GM19328 (cell line): Measurements from ENCODE around the gene MRPL3.

ENCODE experiments used
- ATAC-seq: cut with Tn5 transposase; IDR thresholded peaks from one replicate; pipeline ENCODE4 v1.9.1; 2021; ENCODE audit warnings: mild to moderate bottlenecking, moderate library complexity; ENCODE audit not compliant: unreplicated experiment

MRPL3 gene

DNA sequence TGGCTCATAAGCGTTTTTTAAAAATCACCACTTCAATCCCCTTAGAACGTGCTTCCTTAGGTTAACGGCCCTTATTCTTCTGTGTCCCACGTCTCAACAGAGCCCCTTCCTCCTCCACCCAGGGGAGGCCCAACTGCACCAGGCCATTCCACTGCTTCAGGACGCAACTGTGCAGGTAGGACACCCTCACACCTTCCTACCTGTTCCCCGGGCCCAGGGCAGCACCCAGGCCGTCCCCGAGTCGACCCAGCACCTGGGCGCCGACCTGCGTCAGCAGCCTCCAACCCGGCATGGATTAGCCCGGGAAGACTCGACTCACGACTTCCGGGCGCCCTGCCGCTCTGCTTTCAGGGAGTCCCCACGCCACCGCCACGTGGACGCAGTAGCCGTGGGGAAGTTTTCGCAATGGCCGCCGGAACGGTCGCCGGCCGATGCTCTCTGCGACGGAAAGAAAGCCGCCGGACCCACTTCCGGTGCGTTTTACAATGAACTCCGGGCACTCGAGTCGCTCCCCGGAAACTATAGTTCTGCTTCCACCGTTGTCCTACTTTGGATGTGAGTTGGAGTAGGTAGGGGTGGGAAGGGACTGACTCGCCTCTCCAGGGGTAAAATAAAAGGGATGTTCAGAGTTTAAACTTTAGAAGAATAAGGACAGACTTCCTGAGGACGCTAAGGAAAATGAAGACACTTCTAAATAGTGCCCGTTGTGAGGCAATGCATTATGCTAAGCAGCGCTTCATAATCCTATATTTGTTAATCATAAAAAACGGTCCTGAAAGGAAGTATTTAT is at the start of gene MRPL3:
Gene MRPL3 (minus strand): TSS at position 442 of the 790 bp plus-strand sequence. CDS start 150 bp downstream, at position 292.
- ATAC-seq, result peak; percentile 96

DNA sequence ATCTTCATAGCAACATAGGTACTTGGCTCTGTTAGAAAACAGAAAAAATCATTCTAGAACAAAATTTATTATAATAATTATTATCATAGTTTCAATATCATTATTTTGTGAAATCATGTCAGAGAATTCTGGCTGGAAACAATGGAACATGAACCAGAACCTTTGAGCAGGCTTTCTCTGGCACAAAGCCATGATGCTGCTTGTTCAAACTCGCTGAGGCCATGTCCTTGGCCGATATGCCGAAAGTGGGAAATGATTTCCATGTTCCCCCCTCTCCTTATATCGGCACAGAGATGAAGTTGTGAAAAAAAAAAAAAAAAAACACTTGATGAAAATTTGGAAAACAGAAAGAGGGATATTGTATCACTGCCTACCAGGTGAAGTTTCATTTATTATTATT is 49.0 kb upstream of the MRPL3 start:
- ATAC-seq, result no peak

DNA sequence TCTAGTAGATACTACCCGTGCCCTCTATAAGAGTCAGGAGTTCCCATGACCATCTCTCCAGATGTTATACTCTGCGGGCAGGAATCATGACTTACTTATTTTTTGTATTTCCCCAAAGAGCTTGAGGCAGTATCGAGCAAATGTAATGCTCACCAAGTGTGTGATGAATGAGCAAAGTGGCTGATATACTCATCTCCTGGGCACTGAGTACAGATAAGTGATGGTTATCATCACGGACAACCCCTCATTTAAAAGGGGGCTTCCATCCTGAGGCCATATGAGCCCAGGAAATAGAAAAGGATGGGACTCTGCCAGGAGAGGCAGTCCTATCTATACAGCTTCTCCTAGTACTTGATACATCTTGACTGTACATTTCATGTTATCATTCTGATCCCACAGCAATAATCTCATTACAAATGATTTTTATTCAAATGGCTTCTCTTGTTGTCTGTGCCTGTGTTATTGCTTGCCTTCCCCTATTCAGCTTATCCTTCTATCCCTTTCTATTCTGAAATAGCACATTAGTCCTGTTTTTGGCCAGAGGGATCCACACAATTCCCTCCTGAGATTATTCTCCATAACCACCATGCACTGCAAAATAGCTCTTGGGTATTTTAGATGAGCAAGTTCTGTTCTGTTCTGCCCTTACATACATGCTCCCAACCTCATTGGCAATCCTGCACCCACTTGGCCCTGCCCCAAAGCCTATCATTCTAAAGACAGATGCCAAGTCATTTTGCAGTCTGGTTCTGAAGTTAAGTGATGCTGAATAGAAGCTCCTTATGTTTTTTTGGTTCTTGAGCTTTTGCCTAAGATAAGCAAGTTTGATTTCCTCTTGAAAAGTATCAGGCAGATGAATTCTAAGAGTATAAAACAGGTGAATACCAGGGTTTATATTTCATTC is 48.0 kb upstream of the MRPL3 start:
- no peak for ATAC-seq

DNA sequence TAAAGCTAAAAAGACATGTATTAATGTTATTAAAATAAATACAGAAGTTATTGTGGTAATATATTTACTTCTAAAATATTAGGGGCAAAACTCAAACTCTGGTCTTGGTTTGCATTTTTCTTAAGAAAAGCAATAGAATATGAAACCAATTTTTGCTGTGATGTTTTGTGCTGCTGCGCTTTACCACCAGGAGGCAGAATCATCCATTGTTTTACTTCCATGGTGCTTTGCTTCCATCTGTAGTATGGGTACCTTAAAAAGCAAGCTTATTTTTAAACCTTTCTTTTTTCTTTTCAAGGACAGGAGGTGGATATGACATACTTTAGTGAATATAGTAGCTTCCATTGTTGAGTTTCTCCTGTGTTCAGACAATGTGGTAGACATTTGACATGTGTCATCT is 46.6 kb upstream of the MRPL3 start:
- no peak for ATAC-seq

DNA sequence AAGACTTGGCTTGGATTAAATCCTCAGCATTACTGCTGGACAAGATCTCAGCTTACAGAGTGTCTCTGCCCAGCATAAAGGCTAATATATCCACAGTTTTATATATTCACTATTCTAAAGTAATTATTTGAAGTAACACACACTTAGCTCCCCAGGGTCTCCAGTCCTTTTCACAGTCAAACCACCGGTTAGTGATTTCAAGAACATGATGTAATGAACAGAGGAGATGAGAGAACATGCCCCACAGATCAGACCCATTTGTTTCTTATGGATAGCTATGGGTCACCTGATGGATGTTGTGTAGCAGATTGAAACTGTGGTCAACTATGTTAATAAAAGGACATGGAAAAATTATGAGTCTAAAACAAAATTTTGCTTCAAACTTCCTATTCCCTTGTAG is 44.8 kb upstream of the MRPL3 start:
- ATAC-seq, result no peak

DNA sequence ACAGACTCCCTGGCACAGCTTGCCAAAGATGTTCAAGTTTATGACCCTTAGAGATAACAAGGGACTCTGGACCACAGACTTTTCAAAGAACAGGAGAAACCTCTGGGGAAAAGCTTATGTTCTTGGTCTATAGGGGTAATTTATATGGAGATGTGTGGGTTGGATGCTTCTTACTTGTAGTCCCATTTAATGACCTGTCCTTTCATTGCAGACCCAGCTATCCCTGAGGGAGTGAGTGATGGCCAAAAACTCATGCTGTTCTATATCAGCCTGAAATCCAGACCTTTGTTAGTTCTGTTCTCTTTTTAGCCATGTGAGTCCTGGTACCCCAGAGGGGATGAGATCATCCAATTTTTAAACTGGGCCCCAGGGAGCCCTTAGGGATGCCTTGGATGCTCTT is 43.7 kb upstream of the MRPL3 start:
- no peak for ATAC-seq

DNA sequence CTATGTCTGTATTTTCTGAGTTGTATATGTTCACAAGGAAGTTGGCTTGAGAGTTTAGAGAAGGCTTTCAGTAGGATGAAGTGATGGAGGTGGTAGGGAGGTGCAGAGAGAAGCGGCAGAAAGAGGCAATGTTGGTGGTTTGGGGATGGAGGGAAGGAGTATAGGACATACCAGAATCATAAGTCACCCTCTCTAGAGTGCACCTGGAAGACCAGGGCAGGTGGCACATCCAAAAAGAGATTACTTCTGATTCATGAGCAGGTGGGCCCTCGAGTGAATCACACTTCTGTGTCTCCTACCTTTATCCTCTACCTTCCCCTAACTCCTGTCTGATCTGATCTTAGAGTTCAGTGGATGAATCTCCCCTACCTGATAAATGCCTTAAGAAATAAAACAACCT is 41.8 kb upstream of the MRPL3 start:
- no peak for ATAC-seq

DNA sequence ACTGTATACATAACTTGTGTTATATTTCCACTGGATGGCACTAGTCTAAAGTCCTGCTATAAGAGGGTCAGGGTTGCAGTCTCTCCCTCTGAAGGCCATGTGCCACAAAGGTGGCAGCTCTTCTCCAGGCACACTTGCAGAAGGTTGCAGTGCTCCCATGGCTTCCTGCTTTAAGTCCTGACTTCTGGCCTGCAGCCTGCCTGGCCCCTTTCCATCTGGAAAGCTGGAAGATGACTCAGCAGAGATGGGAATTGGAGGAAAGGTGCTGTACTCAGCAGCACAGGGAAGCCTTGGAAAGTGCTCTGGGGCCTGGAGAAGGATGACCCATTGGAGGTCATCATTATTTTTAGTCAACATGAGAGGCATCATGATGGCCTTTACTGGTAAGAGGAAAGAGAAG is 40.9 kb upstream of the MRPL3 start:
- ATAC-seq, result no peak

DNA sequence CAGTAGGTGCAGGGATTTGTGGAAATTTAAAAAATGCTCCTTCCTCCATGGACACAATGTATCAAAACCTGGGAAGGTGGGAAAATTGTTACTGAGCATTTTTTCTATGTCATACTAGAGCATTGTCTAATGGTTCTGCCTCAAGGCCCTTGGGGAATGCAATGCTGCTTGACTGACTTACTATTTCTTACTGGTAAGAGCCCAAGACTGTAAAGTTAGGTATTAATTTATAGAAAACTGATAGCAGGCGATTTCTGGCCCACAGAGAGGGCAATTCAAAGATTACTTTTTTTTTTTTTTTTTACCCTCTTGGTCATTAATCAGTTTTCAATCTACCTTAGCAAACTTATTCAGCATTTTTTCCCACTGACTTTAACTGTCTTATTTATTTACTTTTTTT is 38.5 kb upstream of the MRPL3 start:
- no peak for ATAC-seq

DNA sequence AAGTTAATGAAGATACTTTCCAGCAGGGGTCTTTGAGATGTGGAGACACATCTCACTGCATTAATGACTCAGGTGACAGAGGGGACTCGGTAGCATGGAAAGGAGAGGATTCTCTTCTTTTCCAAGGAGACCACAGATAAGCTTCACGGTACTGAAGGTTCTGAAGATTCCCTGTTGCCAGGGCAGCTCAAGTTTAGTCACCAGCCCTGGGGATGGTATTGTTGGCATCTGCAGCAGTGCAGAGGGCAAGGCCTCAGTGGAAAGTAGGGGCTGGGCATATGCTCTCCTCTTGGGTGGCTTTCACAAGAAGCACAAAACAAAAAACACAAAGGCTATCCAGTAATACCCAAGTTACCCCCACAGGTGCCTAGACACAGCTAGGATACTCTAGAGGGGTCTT is 38.0 kb upstream of the MRPL3 start:
- ATAC-seq, result no peak

DNA sequence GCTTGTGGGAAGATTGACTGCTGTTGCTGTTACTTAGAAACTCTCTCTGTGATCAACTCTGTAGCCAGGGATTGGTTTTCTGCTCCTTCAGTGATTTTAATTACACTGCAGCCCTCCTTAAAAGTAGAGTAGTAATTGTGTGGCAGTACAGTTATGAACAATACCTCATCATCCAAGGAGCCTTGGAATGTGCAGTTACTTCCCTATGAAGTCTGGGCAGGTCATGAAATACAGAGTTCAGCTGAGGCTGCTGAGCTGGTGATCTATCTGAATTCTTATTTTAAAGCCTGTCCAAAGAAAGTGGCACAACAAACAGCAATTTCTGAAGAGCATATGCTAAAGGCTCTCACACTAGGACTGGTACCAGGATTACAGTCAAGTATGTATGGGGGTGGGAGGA is 37.4 kb upstream of the MRPL3 start:
- no peak for ATAC-seq

DNA sequence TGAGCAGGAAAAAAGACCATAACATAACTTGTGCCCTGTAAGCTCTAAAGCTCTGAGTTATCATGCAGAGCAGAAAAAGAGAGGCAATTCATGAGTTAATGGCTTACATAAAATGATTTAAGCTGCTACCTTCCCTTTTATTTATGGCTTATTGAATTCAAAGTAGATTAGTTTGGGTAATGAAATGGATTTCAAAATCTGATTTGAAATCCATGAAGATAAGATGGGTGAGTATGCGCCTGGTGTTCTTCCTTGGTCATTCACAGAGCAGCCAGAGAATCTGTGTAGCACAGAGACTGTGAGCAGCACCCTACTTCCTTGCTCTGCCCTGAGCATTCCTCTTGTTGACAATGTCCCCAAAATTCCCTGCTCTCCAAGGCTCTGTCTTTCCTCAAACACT is 36.2 kb upstream of the MRPL3 start:
- no peak for ATAC-seq

DNA sequence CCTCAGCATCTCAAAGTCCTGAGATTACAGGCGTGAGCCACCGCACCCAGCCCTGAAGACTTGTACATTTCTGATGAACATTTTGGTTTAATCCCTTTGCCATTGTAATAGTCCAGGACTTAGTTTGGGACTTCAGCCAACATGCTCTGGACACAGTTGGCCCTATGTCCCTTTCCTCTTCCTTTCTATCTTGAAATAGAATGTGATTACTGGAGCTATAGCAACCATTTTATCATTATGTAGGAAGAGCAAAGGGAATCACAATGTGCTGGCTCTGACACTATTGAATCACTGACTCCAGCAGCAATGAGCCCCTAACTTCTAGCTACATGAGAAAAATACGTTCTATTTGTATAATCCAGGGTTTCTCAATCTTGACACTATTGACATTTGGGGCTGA is 34.8 kb upstream of the MRPL3 start:
- no peak for ATAC-seq

DNA sequence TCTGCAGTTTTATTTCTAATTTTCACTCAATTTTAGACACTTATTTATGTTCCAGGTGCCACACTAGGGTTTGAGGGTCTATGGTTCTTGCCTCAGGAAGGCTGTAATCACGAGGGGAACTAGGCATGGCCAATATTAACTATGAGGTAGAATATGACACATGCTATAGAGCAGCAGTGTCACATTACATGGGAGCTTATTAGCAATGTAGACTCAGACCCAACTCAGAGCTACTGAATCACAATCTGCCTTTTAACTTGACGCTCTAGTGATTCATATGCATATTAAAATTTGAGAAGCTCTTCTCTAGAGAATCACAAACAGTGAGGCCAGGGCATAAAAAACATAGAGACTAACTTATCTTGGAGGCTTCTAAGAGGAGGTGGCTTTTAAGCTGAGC is 32.8 kb upstream of the MRPL3 start:
- ATAC-seq, result no peak

DNA sequence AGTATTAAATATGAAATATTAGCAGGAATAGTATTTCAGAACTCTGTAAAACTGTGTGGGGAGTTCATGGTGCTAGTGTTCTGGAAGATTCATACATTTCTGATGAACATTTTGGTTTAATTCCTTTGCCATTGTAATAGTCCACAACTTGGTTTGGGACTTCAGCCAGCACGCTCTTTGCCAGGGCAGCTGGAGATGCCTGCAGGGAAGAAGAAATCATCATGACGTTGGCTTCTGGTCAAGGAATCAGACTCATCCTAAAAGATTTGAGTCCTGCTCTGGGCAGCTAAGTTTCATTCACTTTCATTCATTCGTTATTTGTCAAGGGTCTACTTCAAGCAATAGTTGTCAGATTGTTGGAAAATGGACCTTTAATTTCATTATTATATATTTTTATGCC is 32.4 kb upstream of the MRPL3 start:
- ATAC-seq, result no peak

DNA sequence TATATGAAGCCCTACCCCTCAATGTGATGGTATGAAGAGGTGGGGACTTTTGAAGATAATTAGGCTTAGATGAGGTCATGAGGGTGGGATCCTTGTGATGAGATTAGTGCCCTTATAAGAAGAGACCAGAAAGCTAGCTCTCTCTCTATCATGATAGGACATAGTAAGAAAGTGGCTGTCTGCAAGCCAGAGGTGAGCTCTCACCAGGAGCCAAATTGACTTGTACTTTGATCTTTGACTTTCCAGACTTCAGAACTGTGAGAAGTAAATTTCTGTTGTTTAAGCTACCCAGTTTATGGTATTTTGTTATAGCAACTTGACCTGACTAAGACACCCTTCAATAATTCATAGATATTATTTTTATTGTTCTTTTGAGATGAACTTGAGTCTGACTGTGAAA is 29.9 kb upstream of the MRPL3 start:
- ATAC-seq, result no peak

DNA sequence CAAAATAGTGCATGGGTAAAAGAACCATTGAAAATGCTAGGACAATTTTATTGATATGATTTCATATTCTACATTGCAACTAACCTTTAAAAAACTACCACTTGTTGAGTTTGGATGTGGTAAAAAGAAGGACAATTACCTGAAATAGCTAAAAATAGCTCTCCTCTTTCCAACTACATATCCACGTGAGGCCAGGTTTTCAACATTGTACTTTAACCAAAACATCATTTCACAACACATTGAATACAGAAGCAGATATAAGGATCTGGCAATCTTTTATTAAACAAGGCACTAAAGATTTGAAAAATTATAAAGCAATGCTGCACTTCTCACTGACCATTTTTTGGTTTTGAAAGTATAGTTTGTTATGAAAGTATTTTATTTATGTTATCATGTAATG is 28.1 kb upstream of the MRPL3 start:
- no peak for ATAC-seq

DNA sequence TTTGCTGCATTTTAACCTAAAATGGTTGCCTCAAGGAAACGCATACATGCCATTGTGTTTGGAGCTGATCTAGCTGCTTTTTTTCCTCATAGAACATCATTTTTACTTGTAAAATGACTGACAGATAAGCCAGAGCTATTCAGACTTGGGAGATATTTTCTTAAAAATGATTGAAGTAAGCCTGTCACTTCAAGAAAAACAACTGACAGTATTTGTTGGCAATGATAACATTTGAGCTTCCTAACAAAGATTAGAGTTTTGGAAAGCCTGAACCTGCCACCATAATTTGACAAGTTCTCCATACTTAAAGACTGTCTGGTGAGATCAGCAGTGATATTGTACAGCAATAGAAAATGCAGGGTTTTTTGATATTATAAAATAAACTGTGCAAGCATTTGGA is 27.6 kb upstream of the MRPL3 start:
- no peak for ATAC-seq

DNA sequence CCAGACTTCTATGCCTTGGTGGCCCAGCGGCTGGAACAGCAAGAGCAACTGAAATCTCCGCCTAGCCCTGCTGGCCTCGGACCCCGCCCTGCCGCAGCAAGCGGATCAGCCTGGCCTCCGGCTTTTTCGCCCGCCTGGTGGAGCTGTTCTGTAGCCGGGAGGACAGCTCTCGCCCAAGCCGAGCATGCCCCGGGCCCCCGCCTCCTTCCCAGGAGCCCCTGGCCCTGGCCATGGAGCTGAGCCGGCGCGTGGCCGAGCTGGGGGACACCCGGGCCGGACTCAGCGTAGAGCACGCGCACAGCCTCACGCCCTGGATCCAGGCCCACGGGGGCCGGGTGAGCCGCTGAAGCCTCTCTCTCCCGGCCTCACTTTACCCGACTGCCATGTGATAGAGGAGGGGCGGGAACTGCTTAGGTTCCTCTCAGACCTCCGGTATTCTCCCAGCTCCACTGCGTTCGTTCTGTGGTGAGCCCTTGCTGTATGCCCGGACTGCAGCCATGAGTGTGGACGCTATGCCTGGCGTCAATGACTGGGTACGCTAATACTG is 24.1 kb upstream of the MRPL3 start:
- no peak for ATAC-seq

DNA sequence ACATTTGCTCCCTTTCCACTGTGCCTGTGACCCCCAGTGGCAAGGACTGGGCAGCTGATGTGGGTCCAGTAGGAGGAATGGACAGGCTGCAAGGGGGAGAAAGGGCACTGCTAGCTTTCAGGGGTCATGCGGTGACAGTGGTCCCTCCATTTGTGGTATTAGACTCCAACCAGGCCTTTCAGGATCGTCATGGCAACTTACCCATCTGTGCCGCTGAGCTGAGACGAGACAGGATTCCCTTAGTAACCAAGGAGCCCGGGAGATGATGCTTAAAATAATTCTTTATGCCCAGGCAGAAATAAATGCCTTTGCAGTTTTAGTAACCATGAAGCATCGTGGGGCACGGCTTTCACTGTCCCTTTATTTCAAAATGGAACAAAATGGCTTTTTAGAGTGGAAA is 15.9 kb upstream of the MRPL3 start:
- ATAC-seq, result no peak

DNA sequence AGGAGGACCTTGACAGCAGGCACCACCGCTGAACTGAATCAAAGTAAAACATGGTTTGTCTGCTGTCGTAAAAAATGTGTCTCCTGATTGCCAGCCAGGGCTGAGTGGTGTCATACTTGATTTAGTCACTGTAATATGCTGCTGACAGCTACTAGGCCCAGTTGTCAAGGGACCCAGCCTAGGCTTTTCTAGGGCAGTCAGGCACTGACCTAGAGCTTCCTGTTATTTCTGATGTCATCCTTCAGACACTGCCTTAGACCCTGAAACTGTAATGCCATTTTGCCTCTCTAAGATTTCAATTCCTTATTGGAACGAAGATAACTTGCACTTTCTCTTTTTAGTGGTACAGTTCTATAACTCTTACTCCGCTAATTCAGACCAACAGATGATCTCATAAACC is 2.6 kb upstream of the MRPL3 start:
- no peak for ATAC-seq

DNA sequence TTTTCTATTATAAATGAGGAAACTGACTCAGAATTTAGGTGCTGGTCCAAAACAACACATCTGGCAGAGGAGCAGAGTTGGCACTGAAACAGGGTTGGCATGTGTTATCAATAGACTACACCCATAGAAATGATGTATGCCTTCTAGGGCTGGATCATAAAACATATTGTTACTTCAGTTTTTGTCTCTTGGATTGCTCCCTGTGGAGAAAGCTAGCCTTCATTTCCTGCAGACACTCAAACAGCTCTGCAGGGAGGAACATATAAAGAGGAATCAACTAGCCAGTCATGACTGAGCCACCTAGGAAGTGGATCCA is 507 bp upstream of the MRPL3 start:
- ATAC-seq, result no peak
